Esophagus muscularis mucosa (tissue), 4 donors: ENCODE data around the gene AZU1.

Experiments used
- EP300 ChIP-seq: sonication (generic); formaldehyde crosslinking; IDR thresholded peaks from one replicate; pipeline ENCODE4 v1.6.1; 2017; ENCODE audit warnings: antibody characterized with exemption
- POLR2AphosphoS5 ChIP-seq, 2 donors: sonication (generic); formaldehyde crosslinking; IDR thresholded peaks; one replicate each; pipeline ENCODE4 v1.6.1; 2017; ENCODE audit warnings: antibody characterized with exemption in 2 of 2
- TF ChIP-seq, protein P1 (sequence below), 3 experiments: fragments of 200-600 bp in 2 of 3; fragments of 450-650 bp in 1 of 3; sonication (generic) in 2 of 3; IDR thresholded peaks; one replicate each; pipeline ENCODE4 v1.5.1; 2017 to 2019; ENCODE audit warnings: antibody characterized with exemption in 3 of 3, mild to moderate bottlenecking in 2 of 3, moderate library complexity in 1 of 3

GRCh38 chr19:781800-782184, 45.8 kb upstream of the AZU1 start:
- TF ChIP-seq, protein P1, sequence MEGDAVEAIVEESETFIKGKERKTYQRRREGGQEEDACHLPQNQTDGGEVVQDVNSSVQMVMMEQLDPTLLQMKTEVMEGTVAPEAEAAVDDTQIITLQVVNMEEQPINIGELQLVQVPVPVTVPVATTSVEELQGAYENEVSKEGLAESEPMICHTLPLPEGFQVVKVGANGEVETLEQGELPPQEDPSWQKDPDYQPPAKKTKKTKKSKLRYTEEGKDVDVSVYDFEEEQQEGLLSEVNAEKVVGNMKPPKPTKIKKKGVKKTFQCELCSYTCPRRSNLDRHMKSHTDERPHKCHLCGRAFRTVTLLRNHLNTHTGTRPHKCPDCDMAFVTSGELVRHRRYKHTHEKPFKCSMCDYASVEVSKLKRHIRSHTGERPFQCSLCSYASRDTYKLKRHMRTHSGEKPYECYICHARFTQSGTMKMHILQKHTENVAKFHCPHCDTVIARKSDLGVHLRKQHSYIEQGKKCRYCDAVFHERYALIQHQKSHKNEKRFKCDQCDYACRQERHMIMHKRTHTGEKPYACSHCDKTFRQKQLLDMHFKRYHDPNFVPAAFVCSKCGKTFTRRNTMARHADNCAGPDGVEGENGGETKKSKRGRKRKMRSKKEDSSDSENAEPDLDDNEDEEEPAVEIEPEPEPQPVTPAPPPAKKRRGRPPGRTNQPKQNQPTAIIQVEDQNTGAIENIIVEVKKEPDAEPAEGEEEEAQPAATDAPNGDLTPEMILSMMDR (IDR thresholded peaks at IDR 0.05): no peak
- no peak for TF ChIP-seq POLR2AphosphoS5 (IDR thresholded peaks at IDR 0.05)
- no peak for TF ChIP-seq EP300
